ENCODE results near the gene IRF2BP1.

DNA sequence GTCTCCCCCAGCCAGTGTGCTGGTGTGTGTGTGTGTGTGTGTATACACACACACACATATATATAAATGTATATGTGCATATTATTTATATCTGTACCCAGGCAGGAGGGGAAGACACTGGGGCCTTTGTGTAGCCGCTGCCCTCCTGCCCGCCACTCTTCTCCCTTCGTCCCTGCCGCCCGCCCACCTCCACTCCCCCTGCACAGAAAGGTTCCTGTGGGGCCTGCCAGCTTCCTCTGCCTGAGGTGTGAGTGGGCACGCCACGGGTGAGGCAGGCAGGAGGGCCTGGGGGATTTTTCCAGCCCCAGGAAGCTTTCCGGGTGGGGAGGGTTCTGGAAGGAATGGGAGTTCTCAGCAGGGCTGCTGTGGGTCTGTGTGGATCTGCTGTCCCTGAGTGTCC is 6.9 kb downstream of the IRF2BP1 start:
- TF ChIP-seq, protein P1, sequence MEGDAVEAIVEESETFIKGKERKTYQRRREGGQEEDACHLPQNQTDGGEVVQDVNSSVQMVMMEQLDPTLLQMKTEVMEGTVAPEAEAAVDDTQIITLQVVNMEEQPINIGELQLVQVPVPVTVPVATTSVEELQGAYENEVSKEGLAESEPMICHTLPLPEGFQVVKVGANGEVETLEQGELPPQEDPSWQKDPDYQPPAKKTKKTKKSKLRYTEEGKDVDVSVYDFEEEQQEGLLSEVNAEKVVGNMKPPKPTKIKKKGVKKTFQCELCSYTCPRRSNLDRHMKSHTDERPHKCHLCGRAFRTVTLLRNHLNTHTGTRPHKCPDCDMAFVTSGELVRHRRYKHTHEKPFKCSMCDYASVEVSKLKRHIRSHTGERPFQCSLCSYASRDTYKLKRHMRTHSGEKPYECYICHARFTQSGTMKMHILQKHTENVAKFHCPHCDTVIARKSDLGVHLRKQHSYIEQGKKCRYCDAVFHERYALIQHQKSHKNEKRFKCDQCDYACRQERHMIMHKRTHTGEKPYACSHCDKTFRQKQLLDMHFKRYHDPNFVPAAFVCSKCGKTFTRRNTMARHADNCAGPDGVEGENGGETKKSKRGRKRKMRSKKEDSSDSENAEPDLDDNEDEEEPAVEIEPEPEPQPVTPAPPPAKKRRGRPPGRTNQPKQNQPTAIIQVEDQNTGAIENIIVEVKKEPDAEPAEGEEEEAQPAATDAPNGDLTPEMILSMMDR (IDR thresholded peaks at IDR 0.05; ENCODE audit: low read depth, low read length, missing input control), result no peak
- TF ChIP-seq REST (IDR thresholded peaks at IDR 0.05) (no peak), SP1 (IDR thresholded peaks at IDR 0.05) (no peak), JUND (IDR thresholded peaks at IDR 0.05) (no peak), ZBTB33 (IDR thresholded peaks at IDR 0.05) (no peak), GABPA (IDR thresholded peaks at IDR 0.05 in 1 of 2, conservative IDR thresholded peaks at IDR 0.05 in 1 of 2) (no peak), YY1 (IDR thresholded peaks at IDR 0.05) (no peak), RAD21 (IDR thresholded peaks at IDR 0.05) (no peak), TAF1 (conservative IDR thresholded peaks at IDR 0.05) (no peak), RXRA (IDR thresholded peaks at IDR 0.05) (no peak)

All from liver (tissue), 3 donors.